KMS-11 (cell line): ENCODE data around the gene TRAF7.

Source experiments
- H2AFZ ChIP-seq: fragments of 200-600 bp; sonication (generic); 2 replicates; pipeline ENCODE4 v1.6.1; 2016; ENCODE audit warnings: antibody characterized with exemption, mixed run types, low read depth
- H3K27ac ChIP-seq: fragments of 200-600 bp; sonication (generic); 2 replicates; pipeline ENCODE4 v1.6.1; 2016; ENCODE audit warnings: mild to moderate bottlenecking, mixed run types
- H3K27me3 ChIP-seq: fragments of 200-600 bp; sonication (generic); 2 replicates; pipeline ENCODE4 v1.6.1; 2017; ENCODE audit warnings: mild to moderate bottlenecking, low read depth, mixed run types, moderate library complexity; ENCODE audit not compliant: insufficient read depth
- H3K36me3 ChIP-seq: fragments of 200-600 bp; sonication (generic); 2 replicates; pipeline ENCODE4 v1.6.1; 2017; ENCODE audit warnings: mild to moderate bottlenecking, mixed run types; ENCODE audit not compliant: insufficient read depth
- H3K4me1 ChIP-seq: fragments of 200-600 bp; sonication (generic); 2 replicates; pipeline ENCODE4 v1.6.1; 2016; ENCODE audit warnings: mild to moderate bottlenecking, low read depth, mixed run types; ENCODE audit not compliant: poor library complexity, severe bottlenecking
- H3K4me2 ChIP-seq: fragments of 200-600 bp; sonication (generic); 2 replicates; pipeline ENCODE4 v1.7.0; 2016; ENCODE audit warnings: mild to moderate bottlenecking, mixed run types
- H3K4me3 ChIP-seq: fragments of 200-600 bp; sonication (generic); IDR thresholded peaks from 2 replicates; pipeline ENCODE4 v1.6.1; 2017; ENCODE audit warnings: low read depth, low read length, mixed read lengths; ENCODE audit not compliant: insufficient read depth
- H3K79me2 ChIP-seq: fragments of 200-600 bp; sonication (generic); 2 replicates; pipeline ENCODE4 v1.6.1; 2016; ENCODE audit warnings: low read depth, mixed run types; ENCODE audit not compliant: insufficient read depth
- H3K9ac ChIP-seq: fragments of 200-600 bp; sonication (generic); 2 replicates; pipeline ENCODE4 v1.6.1; 2016; ENCODE audit warnings: mild to moderate bottlenecking, mixed run types
- H4K20me1 ChIP-seq: fragments of 200-600 bp; sonication (generic); 2 replicates; pipeline ENCODE4 v1.6.1; 2016; ENCODE audit warnings: mild to moderate bottlenecking, mixed run types; ENCODE audit not compliant: insufficient read depth
- CTCF ChIP-seq: fragments of 200-600 bp; sonication (generic); conservative IDR thresholded peaks from 2 replicates; pipeline ENCODE4 v1.6.1; 2017; ENCODE audit warnings: low read depth, mild to moderate bottlenecking, antibody characterized with exemption, low read length, moderate library complexity, mixed read lengths

The TRAF7 gene

GRCh38 chr16:2208308-2208707 is 52.7 kb downstream of the TRAF7 start:
- no peak overlapping the region for H3K9ac ChIP-seq
- no peaks in the 10 kb centered on the region for H4K20me1 ChIP-seq
- no peak overlapping the region for H2AFZ ChIP-seq
- peaks cover 17% of the 10 kb centered on the region for H3K79me2 ChIP-seq
- H3K4me2 ChIP-seq, result no peak overlapping the region
- H3K27me3 ChIP-seq, result no peaks in the 10 kb centered on the region
- H3K27ac ChIP-seq, result no peak overlapping the region
- no peaks in the 10 kb centered on the region for H3K36me3 ChIP-seq
- no peak for TF ChIP-seq CTCF
- H3K4me3 ChIP-seq, result no peak overlapping the region
- peaks cover 25% of the 10 kb centered on the region for H3K4me1 ChIP-seq

- peaks cover 22% of the 10 kb centered on the region for H3K79me2 ChIP-seq
- peaks cover 29% of the 10 kb centered on the region for H3K4me1 ChIP-seq
- no peaks in the 10 kb centered on the region for H4K20me1 ChIP-seq
- H3K4me2 ChIP-seq, result no peak overlapping the region
- no peaks in the 10 kb centered on the region for H3K27me3 ChIP-seq
- no peak for TF ChIP-seq CTCF
- no peaks in the 10 kb centered on the region for H3K36me3 ChIP-seq
- no peak overlapping the region for H3K9ac ChIP-seq
- H2AFZ ChIP-seq, result no peak overlapping the region
- no peak overlapping the region for H3K27ac ChIP-seq
- no peak overlapping the region for H3K4me3 ChIP-seq
Measured at GRCh38 chr16:2208772-2209171, 53.2 kb downstream of the TRAF7 start.

- Histone ChIP-seq H3K79me2 (peaks cover 22% of the 10 kb centered on the region), H3K4me2 (no peak overlapping the region), H3K27me3 (no peaks in the 10 kb centered on the region), H3K27ac (no peak overlapping the region), H2AFZ (no peak overlapping the region), H3K9ac (no peak overlapping the region), H3K4me3 (no peak overlapping the region), H3K4me1 (peaks cover 27% of the 10 kb centered on the region), H3K36me3 (no peaks in the 10 kb centered on the region), H4K20me1 (no peaks in the 10 kb centered on the region)
- no peak for TF ChIP-seq CTCF
Measured at GRCh38 chr16:2209258-2210008, 53.9 kb downstream of the TRAF7 start.

GRCh38 chr16:2210009-2210332 is 54.4 kb downstream of the TRAF7 start:
- H3K4me3 ChIP-seq, result no peak overlapping the region
- no peaks in the 10 kb centered on the region for H4K20me1 ChIP-seq
- no peak overlapping the region for H3K27ac ChIP-seq
- no peak overlapping the region for H3K9ac ChIP-seq
- TF ChIP-seq CTCF, result no peak
- no peak overlapping the region for H2AFZ ChIP-seq
- H3K4me1 ChIP-seq, result peaks cover 23% of the 10 kb centered on the region
- peaks cover 22% of the 10 kb centered on the region for H3K79me2 ChIP-seq
- no peaks in the 10 kb centered on the region for H3K36me3 ChIP-seq
- no peaks in the 10 kb centered on the region for H3K27me3 ChIP-seq
- H3K4me2 ChIP-seq, result no peak overlapping the region
